ENCODE data around the gene FAM187B.

FAM187B gene

GRCh38 chr19:35176181-35176570 lies 52.4 kb downstream of the FAM187B start:
- H3K27ac ChIP-seq (ENCODE audit: low read length), result no peak overlapping the region
- no peaks in the 10 kb centered on the region for H3K27me3 ChIP-seq (ENCODE audit: control insufficient read depth, insufficient read depth, low read length)
- H3K9me3 ChIP-seq (ENCODE audit: control insufficient read depth, low read depth, low read length), result no peaks in the 10 kb centered on the region
- H3K9ac ChIP-seq (ENCODE audit: low read length), result no peak overlapping the region
- H3K36me3 ChIP-seq (ENCODE audit: control insufficient read depth, low read depth, low read length), result no peaks in the 10 kb centered on the region
- H3K4me1 ChIP-seq (ENCODE audit: control insufficient read depth, low read depth, low read length), result peaks cover 4% of the 10 kb centered on the region
- H3K4me3 ChIP-seq (ENCODE audit: low read length), result no peak overlapping the region
